Spleen (tissue), 7 donors: ENCODE data around the gene SMIM27.

Source experiments
- CTCF ChIP-seq, 11 experiments: fragments of 200-600 bp in 7 of 11; fragments of 450-650 bp in 4 of 11; sonication (generic) in 4 of 11; IDR thresholded peaks in 8 of 11; conservative IDR thresholded peaks in 3 of 11; 1 replicate in 7 of 11; 2 replicates in 4 of 11; pipeline versions ENCODE4 v1.4.0 to v1.8.0; 2016 to 2021; ENCODE audit warnings: antibody characterized with exemption in 11 of 11, inconsistent platforms in 4 of 11, mild to moderate bottlenecking in 1 of 11
- POLR2A ChIP-seq, 3 donors: fragments of 450-650 bp; IDR thresholded peaks; one replicate each; pipeline ENCODE4 v1.5.1; 2017; ENCODE audit warnings: antibody characterized with exemption in 3 of 3, mild to moderate bottlenecking in 1 of 3
- donor health status: DM: no; HTN: no; CAD: no; lungs with moderate emphysema.
- donor health status: DM: no; HTN: no; CAD: no.
- donor health status: DM: no; HTN: no; CAD: no.

- no peak for TF ChIP-seq CTCF (IDR thresholded peaks at IDR 0.05 in 8 of 11, conservative IDR thresholded peaks at IDR 0.05 in 3 of 11)
- TF ChIP-seq POLR2A (IDR thresholded peaks at IDR 0.05) = no peak
Observed at GRCh38 chr9:32533336-32533735, 18.8 kb upstream of the SMIM27 start.
